GM18868 (cell line): ENCODE measurements around the gene CTBP2.

ENCODE experiments used
- ATAC-seq: cut with Tn5 transposase; IDR thresholded peaks from one replicate; pipeline ENCODE4 v1.9.1; 2021; ENCODE audit warnings: mild to moderate bottlenecking, moderate library complexity; ENCODE audit not compliant: unreplicated experiment

The CTBP2 gene

DNA sequence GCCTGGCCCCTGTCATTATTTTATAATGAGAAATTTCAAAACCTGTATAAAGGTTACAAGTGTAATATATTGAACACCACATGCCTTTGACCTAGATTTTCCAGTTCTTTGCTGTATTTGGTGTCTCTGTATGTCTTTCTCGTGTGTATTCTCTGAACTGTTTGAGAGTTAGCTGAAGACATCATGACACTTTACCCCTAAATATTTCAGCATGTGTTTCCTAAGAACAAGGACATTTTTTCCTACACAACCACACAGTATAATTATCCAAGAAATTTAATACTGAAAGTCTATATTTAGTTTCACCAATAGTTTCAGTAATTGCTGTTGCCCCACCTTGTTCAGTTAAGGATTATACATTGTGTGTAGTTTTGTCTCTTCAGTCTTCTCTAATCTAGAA is 203.6 kb downstream of the CTBP2 start:
- ATAC-seq, result no peak

DNA sequence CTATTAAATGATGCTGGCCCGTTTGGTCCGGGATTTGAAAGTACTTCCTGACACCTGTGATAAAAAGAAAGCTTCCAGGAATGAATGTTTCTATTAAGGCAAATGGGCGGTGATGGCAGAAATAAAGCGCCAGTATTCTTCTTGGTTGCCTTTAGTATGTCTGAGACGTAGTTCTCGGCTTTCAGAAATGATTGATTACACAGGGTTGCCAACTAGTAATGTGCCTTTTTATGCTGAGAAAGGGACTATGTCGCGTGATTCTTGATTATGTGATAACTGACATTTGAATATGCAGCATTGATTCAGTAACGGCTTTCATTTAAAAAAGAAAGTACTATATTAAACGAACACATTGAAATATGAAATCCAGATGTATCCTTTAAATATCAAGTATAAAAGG is 204.5 kb downstream of the CTBP2 start:
- ATAC-seq, result no peak

DNA sequence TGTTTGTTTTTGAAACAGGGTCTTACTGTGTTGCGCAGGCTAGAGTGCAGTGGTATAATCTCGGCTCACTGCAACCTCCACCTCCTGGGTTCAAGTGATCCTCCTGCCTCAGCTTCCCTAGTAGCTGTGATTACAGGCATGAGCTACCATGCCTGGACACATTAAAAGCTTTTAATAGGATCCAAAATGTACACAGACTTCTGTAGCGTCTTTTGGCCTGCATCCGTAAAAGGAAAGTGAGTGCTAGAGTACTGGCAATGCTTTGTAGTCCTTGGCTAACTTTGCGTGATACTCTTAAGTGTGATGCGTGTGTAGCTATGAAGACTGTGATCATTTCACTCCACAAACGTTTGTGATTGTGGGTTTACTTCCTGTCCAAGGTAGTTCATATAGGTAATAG is 205.1 kb downstream of the CTBP2 start:
- ATAC-seq, result no peak

DNA sequence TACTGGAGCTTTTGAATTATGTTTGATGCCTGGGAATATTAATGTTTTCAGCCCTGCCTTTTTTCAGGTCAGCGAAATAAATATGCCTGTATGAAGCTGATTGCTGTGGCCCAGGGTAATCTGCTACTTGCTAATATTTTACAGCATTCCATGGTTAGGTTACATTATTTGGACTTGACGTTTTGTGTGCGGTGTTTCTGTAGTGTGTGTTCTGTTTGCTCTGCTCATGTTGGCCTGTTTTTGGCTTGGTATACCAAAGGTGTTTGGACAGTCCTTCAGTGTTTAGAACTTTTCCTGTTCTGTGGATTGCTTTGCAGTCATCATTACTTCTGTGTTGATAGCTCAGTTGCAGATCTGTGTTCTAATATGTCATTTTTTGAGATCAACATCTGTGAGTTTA is 206.9 kb downstream of the CTBP2 start:
- no peak for ATAC-seq

DNA sequence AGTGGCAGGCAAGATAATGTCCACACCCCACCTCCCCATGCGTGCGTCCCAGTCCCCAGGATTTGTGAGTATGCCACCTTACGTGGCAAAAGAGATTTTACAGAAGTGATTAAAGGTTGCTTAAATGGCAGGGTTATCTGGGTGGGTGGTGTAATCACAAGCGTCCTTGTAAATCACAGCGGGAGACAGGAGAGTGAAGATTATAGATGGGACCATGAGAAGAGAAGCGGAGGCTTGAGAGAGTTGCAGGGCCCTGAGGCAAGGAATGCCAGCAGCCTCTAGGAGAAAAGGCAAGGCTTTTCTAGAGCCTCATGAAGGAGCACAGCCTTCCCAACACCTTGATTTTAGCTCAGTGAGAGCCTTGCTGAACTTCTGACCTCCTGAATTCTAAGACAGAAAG is 208.2 kb downstream of the CTBP2 start:
- ATAC-seq, result no peak

DNA sequence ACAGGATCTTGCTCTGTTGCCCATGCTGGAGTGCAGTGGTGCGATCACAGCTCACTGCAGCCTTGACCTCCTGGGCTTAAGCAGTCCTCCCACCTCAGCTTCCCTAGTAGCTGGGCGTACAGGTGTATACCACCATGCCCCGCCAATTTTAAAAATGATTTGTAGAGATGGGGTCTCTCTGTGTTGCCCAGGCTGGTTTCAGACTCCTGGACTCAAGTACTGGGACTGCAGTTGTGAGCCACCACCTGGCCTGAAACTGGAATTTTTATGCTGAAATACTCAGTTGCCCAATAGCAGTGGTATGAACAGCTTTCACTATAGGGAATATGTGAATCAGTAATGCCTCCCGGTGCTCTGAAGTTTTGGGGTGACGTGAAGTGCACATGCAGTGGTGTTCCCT is 210.8 kb downstream of the CTBP2 start:
- no peak for ATAC-seq

DNA sequence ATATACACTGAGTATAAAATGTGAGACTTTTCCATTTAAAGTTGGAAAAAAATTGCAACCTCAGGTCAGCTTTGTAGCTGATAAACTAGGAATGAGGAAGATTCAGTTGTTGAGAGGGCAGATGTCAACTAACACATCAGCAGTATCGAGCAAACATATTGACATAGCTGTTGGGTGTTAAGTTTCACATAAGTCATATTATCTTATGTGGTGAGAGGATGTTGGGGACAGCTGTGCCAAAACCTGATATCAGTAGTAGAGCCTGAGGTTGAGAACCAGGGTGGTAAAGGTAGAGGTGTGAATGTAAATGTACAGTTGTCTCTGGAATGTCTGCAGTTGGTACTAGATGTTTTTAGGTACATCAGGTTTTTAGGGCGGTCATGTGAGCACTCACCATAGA is 213.4 kb downstream of the CTBP2 start:
- ATAC-seq, result peak; percentile 85

DNA sequence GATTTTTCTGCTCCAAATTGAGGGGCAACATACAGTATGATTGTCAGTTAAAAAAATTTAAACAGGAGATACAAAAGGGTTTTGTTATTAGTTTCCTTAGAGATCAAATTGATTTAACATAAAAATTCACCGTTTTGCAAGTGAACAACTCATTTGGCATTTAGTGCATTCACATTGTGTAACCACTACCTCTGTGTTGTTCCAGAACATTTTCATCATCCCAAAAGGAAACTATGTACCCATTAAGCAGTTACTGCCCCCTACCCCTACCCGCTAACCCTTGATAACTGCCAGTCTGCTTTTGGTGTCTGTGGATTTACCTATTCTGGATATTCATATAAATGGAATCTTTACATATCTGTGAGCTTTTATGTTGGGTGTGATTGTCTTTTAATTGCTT is 215.4 kb downstream of the CTBP2 start:
- no peak for ATAC-seq

DNA sequence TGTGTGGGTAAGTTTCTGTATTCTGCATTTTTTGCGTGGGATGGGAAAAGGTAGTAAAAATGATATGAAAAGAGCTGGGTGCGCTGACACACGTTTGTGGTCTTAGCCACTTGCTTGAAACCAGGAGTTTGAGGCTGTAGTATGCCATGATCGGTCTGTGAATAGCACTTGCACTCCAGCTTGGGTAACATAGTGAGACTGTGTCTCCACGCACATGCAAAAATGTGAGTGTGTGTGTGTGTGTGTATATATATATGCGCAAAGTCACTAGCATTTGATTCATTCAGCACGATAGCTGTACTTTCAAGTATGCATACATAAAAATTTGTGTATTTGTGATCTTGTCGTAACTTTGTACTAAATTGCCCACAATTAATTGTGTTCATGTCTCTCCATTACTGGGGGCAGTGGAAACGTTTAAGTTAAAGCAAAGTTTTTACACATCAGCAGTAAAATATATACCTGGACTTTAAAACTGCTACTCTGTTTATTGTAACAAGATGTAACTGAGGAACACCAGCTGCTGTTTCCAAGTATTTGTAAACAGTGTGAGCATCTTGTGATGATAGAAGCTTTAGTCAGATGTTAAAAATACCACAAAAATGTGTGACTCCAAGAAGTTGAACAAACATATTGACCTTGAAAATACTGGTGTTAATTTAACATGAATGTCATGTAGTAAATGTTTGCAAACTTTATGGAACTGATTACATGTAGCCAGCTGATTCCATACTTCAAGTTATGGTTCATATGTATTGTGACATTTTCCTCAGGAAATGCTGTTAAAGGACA is 216.9 kb downstream of the CTBP2 start:
- ATAC-seq, result no peak

DNA sequence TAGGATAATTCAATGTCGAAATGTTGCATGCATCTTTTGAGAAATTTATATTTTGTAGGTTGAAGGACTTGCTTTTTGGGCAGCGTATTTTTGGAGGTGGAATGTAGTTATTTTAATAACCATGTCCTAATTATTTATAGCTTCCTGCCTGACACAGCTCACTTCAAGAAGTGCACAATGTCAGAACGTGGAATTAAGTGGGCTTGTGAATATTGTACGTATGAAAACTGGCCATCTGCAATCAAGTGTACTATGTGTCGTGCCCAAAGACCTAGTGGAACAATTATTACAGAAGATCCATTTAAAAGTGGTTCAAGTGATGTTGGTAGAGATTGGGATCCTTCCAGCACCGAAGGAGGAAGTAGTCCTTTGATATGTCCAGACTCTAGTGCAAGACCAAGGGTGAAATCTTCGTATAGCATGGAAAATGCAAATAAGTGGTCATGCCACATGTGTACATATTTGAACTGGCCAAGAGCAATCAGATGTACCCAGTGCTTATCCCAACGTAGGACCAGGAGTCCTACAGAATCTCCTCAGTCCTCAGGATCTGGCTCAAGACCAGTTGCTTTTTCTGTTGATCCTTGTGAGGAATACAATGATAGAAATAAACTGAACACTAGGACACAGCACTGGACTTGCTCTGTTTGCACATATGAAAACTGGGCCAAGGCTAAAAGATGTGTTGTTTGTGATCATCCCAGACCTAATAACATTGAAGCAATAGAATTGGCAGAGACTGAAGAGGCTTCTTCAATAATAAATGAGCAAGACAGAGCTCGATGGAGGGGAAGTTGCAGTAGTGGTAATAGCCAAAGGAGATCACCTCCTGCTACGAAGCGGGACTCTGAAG is 217.8 kb downstream of the CTBP2 start:
- ATAC-seq, result no peak

DNA sequence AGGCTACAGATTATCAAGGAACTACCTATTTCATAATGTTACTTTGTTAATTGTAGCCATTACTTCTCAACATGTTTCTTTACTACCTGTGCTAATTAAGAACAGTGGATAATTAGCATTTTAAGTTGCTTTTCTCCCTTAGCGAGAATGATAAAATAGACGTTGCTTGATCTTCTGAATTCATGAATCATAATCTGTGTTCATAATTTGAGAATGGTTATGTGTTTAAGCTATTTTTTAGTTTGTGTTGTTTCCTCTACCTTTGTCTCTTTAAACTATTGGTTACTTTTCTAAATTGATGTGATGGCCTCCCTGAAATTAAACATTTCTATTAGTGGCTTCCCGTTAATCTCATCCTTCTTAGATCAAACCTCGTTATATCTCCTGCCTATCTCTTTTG is 218.5 kb downstream of the CTBP2 start, which contains the start of gene ZRANB1:
Gene ZRANB1 (plus strand): TSS at position 301 of the 400 bp plus-strand sequence. CDS start 371 bp downstream, outside the sequence.
- no peak for ATAC-seq

DNA sequence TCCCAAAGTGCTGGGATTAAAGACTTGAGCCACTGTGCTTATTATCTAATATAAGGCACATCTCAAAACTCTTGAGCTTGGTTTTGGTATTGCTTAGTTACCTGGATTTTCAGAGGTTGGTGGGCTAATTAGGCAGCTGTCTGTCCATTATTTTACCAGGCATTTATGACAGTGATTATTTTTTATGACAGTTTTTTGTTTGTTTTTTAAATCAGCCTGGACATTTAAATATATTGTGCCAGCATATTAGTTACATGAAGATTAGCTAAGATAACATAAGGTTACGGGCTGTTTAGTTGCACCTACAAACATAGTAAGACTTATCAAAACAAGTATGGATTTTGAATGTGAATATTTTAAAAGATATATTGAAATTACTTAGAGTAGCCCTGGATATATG is 221.1 kb downstream of the CTBP2 start:
- ATAC-seq, result no peak

DNA sequence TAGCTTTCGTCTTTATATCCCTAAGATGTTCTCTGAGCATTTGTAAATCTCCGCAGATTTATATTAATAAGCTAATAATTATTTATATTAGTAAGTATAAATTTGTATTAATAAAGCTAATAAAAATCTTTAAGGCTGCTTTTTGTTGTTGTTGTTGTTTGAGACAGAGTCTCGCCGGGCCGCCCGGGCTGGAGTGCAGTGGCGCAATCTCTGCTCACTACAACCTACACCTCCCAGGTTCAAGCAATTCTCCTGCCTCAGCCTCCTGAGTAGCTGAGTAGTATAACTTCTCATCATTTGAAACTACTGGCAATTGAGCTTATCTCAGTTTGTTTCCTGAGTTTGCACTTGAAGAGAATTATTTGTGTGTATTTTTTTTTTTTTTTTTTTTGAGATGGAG is 223.6 kb downstream of the CTBP2 start:
- no peak for ATAC-seq

DNA sequence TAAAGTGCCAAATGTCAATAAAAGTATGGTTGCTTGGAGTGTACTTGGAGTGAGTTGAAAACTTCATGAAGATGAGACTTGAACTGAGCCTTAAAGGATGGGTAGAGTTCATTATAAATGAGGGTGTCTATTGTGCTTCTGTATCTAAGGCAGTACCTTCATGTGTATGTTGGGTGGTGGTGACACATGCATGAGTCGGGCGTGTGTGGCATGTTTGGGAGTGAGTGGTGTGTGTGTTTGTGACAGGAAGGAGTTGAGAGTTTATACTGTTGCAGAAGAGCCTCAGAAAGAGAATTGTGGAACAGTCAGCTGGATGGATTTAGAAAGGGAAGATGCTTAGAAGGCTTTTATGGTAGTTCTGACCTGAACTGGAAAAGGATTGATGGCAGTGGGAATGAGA is 224.4 kb downstream of the CTBP2 start:
- no peak for ATAC-seq
